Dedifferentiated amniotic fluid mesenchymal stem cell (primary cell): ENCODE results near the gene FAF1.

ENCODE experiments used
- DNase-seq: peaks from one replicate; pipeline ENCODE4 v3.0.0-alpha.2; 2016; ENCODE audit errors: extremely low spot score

Gene FAF1

DNA sequence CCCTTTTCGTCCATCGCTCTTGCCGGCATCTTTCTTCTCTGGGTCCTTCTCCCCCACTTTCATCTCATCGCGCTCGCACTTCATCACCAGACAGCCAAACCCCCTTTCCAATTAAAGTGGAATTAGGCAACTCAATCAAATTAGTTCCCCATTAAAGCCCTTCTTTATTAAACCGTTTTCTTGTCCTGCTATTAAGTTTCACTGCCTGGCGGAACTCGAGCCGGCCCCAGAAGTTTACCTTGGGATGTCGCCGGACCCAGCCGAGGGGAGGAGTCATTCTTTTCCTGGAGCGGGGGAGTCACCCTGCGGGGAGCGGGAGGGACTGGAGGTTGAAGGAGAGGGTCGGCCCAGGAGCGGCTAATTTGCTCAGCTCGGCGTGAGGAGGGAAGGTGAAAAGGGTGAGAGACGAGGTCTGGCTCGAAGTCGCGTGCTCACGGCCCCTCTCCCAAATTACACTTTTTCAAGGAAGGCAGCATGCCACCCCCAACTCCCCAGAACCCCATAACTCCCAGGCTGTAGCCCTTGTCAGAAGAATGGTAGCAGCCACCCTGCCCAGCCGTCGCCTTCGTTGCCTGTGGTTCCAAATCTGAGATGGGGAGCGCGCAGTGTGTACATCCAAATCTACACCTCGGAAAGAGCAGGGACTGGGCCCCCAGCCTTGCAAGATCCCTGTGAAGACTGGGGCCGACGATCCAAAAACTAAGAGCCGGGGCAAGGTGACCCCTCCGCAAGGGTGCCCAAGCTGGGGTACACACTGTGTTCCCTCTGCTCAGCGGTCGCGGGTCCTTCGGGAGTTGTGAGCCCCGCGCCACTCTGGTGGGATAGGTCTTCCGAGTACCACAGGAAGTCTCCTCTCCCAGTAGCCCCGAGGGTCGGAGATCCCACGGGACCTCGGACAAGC is 543.3 kb downstream of the FAF1 start:
- DNase-seq, result no peak

DNA sequence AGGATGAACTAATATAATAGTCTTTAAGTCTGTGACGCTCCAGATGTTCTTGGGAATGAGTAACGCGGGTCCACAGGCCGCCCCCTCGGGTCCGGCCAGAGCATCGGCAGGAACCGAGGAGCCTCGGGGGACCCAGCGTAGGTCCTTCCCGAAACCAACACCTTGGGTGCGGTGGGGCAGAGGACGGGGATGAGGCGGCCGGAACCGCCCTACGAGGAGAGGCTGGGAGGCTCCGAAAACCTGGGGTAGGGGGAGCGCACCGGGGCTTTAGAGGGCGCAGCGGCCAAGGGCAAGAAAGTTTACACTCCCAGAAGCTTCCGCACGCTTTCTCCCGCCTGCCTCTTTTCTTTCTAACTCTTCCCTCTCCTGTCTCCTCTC is 543.9 kb downstream of the FAF1 start:
- DNase-seq, result no peak

DNA sequence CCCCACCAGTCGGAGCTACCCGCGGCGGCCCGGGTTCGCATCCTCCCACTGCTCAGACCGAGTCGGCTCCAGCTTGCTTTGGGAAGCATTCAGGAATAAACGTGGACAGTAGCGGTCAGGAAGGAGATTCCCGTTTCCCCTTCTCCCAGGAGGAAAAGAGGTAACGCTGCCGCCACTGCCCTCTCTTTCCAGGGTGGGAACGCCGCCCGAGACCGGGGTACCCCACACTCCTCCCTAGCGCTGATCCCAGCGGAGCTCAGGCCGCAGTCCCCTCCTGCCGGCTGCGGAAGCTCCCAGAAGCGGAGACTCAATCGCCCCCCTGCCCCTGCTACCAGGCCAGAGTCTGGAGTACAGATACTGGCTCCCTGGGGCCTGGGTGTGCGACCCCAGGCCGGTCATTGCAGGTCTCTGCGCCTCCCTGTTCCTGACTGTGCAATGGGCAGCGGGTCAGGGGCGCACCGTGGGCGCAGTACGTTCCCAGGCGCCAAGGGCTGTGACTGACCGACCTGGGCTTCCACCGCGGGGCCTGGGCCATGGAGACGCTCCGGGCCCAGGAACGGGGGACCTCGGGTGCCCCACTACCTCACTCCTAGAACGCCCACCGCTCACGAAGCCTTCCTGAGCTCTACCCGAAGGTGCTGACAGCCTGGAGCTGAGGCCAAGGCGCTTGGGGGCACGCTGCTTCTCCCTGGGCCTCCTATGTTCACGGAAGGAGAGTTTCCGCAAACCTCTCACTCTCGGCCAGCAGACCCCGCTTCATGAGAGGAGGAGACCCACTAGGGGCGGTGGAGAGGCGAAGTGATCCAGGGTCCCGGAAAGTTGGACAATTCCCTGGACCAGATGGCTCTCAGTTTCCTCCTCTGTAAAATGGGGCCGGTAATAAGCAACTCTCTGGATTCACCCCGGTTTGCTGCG is 544.6 kb downstream of the FAF1 start:
- DNase-seq, result no peak

DNA sequence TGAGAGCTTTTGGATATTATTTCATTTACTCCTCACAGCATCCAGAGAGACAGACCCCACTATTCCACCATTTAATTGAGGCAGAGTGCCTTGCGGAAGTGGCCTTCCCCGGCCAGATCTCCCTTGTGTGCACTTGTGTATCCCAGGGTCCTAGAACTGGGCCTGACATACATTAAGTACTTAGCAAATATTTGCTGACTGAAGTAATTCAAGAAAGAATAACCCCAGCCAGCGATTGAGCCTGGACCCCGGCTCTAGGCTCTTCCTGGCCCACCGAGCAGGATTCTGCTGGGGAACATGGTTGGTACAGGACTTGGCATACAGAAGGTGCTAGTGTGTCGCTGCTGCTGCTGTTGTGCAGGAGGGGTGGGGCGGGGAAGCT is 545.2 kb downstream of the FAF1 start:
- no peak for DNase-seq

DNA sequence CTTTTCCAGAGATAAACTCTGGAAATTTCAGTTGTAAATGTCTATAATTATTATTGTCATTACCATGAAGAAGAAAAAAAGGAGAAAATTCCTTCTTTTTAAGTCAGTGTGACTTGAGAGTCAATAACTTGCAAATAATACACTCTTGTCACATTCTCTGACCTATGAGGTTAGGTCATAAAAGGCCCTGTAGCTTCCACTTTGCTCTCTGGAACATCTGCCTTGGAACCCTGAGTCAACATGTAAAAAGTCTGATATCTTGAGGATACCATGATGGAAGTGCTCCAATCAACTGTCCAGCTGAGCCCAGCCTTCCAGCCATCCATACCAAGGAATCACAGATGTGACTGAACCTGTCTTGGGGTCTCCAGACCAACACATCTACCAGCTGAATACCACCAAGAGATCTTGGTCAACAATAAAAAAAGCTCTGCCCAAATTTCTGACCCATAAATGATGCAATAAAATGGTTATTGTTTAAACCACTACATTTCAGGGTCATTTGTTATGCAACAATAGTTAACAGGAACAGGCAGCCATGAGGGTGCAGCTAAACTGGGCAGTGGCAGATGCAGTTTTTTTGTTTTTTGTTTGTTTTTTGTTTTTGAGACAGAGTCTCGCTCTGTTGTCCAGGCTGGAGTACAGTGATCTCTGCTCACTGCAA is 547.1 kb downstream of the FAF1 start:
- DNase-seq, result no peak

DNA sequence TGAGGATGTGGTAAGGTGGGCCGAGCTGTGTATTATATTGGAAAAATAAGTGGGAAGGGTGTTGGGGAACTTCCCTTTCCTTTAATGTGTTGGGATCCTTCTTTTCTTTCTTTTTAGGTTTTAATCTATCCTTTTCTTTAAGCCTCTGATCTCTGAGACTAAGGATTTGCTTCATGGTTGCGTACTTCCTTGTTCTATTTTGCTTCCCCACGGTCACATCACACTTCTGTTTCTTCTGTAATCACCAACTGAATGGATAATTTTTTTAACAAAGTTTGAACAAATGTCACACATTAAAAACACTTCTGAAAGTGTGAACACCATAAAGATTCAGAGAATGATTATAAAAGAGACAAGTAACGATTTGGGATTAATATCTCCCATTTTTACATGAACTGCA is 554.3 kb downstream of the FAF1 start:
- DNase-seq, result no peak

DNA sequence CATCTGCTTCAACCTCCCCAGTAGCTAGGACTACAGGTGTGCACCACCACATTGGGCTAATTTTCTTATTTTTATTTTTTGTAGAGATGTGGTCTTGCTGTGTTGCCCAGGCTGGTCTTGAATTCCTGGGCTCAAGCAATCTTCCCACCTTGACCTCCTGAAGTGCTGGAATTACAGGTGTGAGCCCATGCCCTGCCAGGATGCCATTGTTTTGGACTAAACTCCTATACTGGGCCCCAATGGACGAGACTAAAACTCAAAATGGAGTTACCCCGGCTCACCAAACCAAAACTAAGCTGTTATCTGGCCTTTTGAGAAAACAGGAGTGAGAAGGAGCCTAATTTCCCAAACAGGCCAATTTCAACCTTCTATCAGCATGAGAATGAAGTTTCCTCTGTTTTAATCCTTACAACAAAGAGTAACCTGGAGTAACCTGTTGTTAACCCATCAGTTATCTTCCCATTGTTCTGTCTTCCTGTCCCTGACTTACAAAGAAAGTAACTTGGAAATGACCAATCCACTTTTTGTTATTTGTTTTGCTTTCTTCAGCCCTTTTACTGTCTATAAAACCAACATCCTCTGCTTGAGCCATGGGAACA is 566.4 kb downstream of the FAF1 start:
- no peak for DNase-seq
